ENCODE data around the gene RGS8. TPM values are rescaled to one million over a fixed set of nuclear protein-coding genes. Genes with fewer than 3 reads are reported as not detected.

The RGS8 gene
- polyA plus RNA-seq, 1 donor from 2014 or later = 8.3 TPM

GRCh38 chr1:182682898-182683501 is 1.4 kb downstream of the RGS8 start:
- Histone ChIP-seq H3F3A (ENCODE audit: insufficient read depth, low read length, poor library complexity, severe bottlenecking) (no peaks in the 10 kb centered on the region), H3K27me3 (ENCODE audit: insufficient read depth, low read depth, low read length) (no peaks in the 10 kb centered on the region), H2AFZ (ENCODE audit: low read depth, low read length) (no peak overlapping the region), H3K27ac (ENCODE audit: low read length) (no peak overlapping the region), H3K9ac (ENCODE audit: low read length) (no peak overlapping the region), H3K36me3 (ENCODE audit: insufficient read depth, low read length) (no peaks in the 10 kb centered on the region), H3K4me3 (ENCODE audit: low read length) (no peak overlapping the region), H3K79me2 (replicated peaks; ENCODE audit: insufficient read depth, low read length) (no peaks in the 10 kb centered on the region), H4K20me1 (ENCODE audit: insufficient read depth) (no peaks in the 10 kb centered on the region), H3K9me2 (ENCODE audit: insufficient read depth, low read length) (no peaks in the 10 kb centered on the region), H3K9me3 (ENCODE audit: low read length) (no peaks in the 10 kb centered on the region), H3K4me2 (ENCODE audit: low read length) (no peak overlapping the region)
- TF ChIP-seq REST (IDR thresholded peaks at IDR 0.05; ENCODE audit: borderline replicate concordance) (no peak), EP300 (conservative IDR thresholded peaks at IDR 0.05; ENCODE audit: poor library complexity, severe bottlenecking) (no peak), CTCF (IDR thresholded peaks at IDR 0.05; ENCODE audit: poor library complexity, severe bottlenecking) (no peak), TAF1 (IDR thresholded peaks at IDR 0.05; ENCODE audit: low read depth) (no peak), SMC3 (conservative IDR thresholded peaks at IDR 0.05; ENCODE audit: poor library complexity) (no peak), MXI1 (conservative IDR thresholded peaks at IDR 0.05; ENCODE audit: poor library complexity, severe bottlenecking) (no peak), RAD21 (conservative IDR thresholded peaks at IDR 0.05) (no peak), EZH2 (IDR thresholded peaks at IDR 0.05; ENCODE audit: borderline replicate concordance, insufficient read depth, low read length, poor library complexity, severe bottlenecking) (no peak), POLR2AphosphoS5 (IDR thresholded peaks at IDR 0.05) (no peak)

GRCh38 chr1:182682406-182682805 is 2.0 kb downstream of the RGS8 start:
- H3K79me2 ChIP-seq (replicated peaks; ENCODE audit: insufficient read depth, low read length) = no peaks in the 10 kb centered on the region
- H2AFZ ChIP-seq (ENCODE audit: low read depth, low read length) = no peak overlapping the region
- H3K9me2 ChIP-seq (ENCODE audit: insufficient read depth, low read length) = no peaks in the 10 kb centered on the region
- no peaks in the 10 kb centered on the region for H4K20me1 ChIP-seq (ENCODE audit: insufficient read depth)
- no peak for TF ChIP-seq SMC3 (conservative IDR thresholded peaks at IDR 0.05; ENCODE audit: poor library complexity)
- TF ChIP-seq CTCF (IDR thresholded peaks at IDR 0.05; ENCODE audit: poor library complexity, severe bottlenecking) = no peak
- TF ChIP-seq TAF1 (IDR thresholded peaks at IDR 0.05; ENCODE audit: low read depth) = no peak
- TF ChIP-seq EP300 (conservative IDR thresholded peaks at IDR 0.05; ENCODE audit: poor library complexity, severe bottlenecking) = no peak
- no peak for TF ChIP-seq POLR2AphosphoS5 (IDR thresholded peaks at IDR 0.05)
- no peak for TF ChIP-seq RAD21 (conservative IDR thresholded peaks at IDR 0.05)
- no peak for TF ChIP-seq REST (IDR thresholded peaks at IDR 0.05; ENCODE audit: borderline replicate concordance)
- no peak for TF ChIP-seq MXI1 (conservative IDR thresholded peaks at IDR 0.05; ENCODE audit: poor library complexity, severe bottlenecking)
- TF ChIP-seq EZH2 (IDR thresholded peaks at IDR 0.05; ENCODE audit: borderline replicate concordance, insufficient read depth, low read length, poor library complexity, severe bottlenecking) = no peak
- H3K9ac ChIP-seq (ENCODE audit: low read length) = no peak overlapping the region
- H3F3A ChIP-seq (ENCODE audit: insufficient read depth, low read length, poor library complexity, severe bottlenecking) = no peaks in the 10 kb centered on the region
- H3K36me3 ChIP-seq (ENCODE audit: insufficient read depth, low read length) = no peaks in the 10 kb centered on the region
- no peaks in the 10 kb centered on the region for H3K9me3 ChIP-seq (ENCODE audit: low read length)
- no peak overlapping the region for H3K4me2 ChIP-seq (ENCODE audit: low read length)
- no peak overlapping the region for H3K27ac ChIP-seq (ENCODE audit: low read length)
- H3K27me3 ChIP-seq (ENCODE audit: insufficient read depth, low read depth, low read length) = no peaks in the 10 kb centered on the region
- H3K4me3 ChIP-seq (ENCODE audit: low read length) = no peak overlapping the region
